Measurements from ENCODE around the gene ZNF579. TPM values are rescaled to one million over a fixed set of nuclear protein-coding genes. Genes with fewer than 3 reads are reported as not detected.

Gene ZNF579
- total and polyA plus RNA-seq, 2 donors (not counting 3 experiments of a cell fraction or from before 2014, with no cell fraction given): 11.6 to 15.7 TPM

DNA sequence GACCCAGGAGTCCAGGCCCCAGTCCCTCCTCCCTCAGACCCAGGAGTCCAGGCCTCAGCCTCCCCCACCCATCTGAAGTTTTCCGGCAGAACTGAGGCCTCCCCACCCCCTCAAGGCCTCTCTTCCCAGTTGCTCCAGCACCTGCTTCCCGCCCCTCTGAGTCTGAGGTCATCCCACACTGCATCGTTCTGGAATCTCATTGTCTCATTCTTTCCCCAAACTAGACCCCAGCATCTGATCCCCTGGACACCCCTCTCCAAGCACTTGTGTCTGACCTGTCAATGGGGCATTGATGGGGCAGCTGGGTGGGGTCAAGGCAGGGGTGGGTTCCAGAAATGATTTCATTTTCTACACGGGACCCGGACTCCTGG, 42.9 kb downstream of the ZNF579 start:
- H3K27ac ChIP-seq (ENCODE audit: insufficient read depth, low read depth, low read length): no peak overlapping the region
- no peaks in the 10 kb centered on the region for H3K79me2 ChIP-seq (ENCODE audit: control insufficient read depth, insufficient read depth, low read length)
- no peaks in the 10 kb centered on the region for H3K4me1 ChIP-seq (ENCODE audit: control insufficient read depth, extremely low read depth, insufficient read depth, low read length)
- no peaks in the 10 kb centered on the region for H4K20me1 ChIP-seq (replicated peaks; ENCODE audit: control insufficient read depth, extremely low read depth, insufficient read depth, low read length)
- H3K4me2 ChIP-seq (ENCODE audit: insufficient read depth, low read length): no peak overlapping the region
- ChIA-PET POLR2A (no interaction called here), CTCF (no interaction called here)
- no peaks in the 10 kb centered on the region for H3K27me3 ChIP-seq (ENCODE audit: control insufficient read depth in 2 of 2, insufficient read depth in 2 of 2, low read length in 2 of 2)
- TF ChIP-seq POLR2AphosphoS5 (IDR thresholded peaks at IDR 0.05; ENCODE audit: insufficient read depth, low read depth, low read length) (no peak), FOS (IDR thresholded peaks at IDR 0.05; ENCODE audit: borderline replicate concordance, insufficient read depth, low read length) (no peak), GATA2 (IDR thresholded peaks at IDR 0.05; ENCODE audit: insufficient read depth, insufficient read length, low read depth, low read length) (no peak), MYC (IDR thresholded peaks at IDR 0.05; ENCODE audit: low read depth, low read length) (no peak), EZH2 (IDR thresholded peaks at IDR 0.05; ENCODE audit: borderline replicate concordance, low read depth, low read length, severe bottlenecking) (no peak), POLR2A (IDR thresholded peaks at IDR 0.05; ENCODE audit: low read depth, low read length) (no peak), JUN (IDR thresholded peaks at IDR 0.05; ENCODE audit: borderline replicate concordance, insufficient read depth, insufficient read length, low read depth) (no peak)
- TF ChIP-seq, protein P1, sequence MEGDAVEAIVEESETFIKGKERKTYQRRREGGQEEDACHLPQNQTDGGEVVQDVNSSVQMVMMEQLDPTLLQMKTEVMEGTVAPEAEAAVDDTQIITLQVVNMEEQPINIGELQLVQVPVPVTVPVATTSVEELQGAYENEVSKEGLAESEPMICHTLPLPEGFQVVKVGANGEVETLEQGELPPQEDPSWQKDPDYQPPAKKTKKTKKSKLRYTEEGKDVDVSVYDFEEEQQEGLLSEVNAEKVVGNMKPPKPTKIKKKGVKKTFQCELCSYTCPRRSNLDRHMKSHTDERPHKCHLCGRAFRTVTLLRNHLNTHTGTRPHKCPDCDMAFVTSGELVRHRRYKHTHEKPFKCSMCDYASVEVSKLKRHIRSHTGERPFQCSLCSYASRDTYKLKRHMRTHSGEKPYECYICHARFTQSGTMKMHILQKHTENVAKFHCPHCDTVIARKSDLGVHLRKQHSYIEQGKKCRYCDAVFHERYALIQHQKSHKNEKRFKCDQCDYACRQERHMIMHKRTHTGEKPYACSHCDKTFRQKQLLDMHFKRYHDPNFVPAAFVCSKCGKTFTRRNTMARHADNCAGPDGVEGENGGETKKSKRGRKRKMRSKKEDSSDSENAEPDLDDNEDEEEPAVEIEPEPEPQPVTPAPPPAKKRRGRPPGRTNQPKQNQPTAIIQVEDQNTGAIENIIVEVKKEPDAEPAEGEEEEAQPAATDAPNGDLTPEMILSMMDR (IDR thresholded peaks at IDR 0.05; ENCODE audit: extremely low read depth in 1 of 2, insufficient read depth in 1 of 2, low read depth in 1 of 2, low read length in 2 of 2): no peak
- TF ChIP-seq, protein P2, sequence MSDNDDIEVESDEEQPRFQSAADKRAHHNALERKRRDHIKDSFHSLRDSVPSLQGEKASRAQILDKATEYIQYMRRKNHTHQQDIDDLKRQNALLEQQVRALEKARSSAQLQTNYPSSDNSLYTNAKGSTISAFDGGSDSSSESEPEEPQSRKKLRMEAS (IDR thresholded peaks at IDR 0.05; ENCODE audit: insufficient read depth, insufficient read length): no peak
- dilution Hi-C loops (cut with MboI; ENCODE audit: extremely low pct_ligation_motif_present, low sequenced_read_pairs) (no loop called here), intact Hi-C loops (cut with micrococcal nuclease) (loop anchor here (1.0 kb wide), 1 partner anchor 20 kb away; no protein-coding TSS in a partner anchor)
- FAIRE-seq (no peak), DNase-seq (ENCODE audit: low read depth, low spot score) (no peak)
- H3K4me3 ChIP-seq (replicated peaks in 1 of 3; ENCODE audit: insufficient read depth in 1 of 3, low read depth in 1 of 3, low read length in 3 of 3): no peak overlapping the region
- no TSS peak for BruUV-seq (replicated peaks)
- no peaks in the 10 kb centered on the region for H3K9me3 ChIP-seq (replicated peaks; ENCODE audit: control insufficient read depth, insufficient read depth, low read length)
- H3K36me3 ChIP-seq (ENCODE audit: control insufficient read depth in 2 of 2, extremely low read depth in 1 of 2, insufficient read depth in 2 of 2, low read length in 2 of 2): no peaks in the 10 kb centered on the region
- H3K9ac ChIP-seq (replicated peaks; ENCODE audit: extremely low read depth, insufficient read depth, low read length): no peak overlapping the region
- no peak overlapping the region for H2AFZ ChIP-seq (ENCODE audit: low read depth, low read length)
- no peaks in the 10 kb centered on the region for H3K9me1 ChIP-seq (replicated peaks; ENCODE audit: control insufficient read depth, extremely low read depth, insufficient read depth, low read length)
